ENCODE data around the gene NANOS1.
A peak's percentile ranks its signal among the peaks of the same experiment; 100 is the strongest.
"Not testable (repeated sequence)": the region's sequence is repeated elsewhere in the genome, so short reads cannot be mapped to it uniquely, and the experiment has no call there.

The NANOS1 gene

GRCh38 chr10:119006451-119007210 is 22.9 kb upstream of the NANOS1 start:
- no peak overlapping the region for H3K4me3 ChIP-seq (ENCODE audit: low read depth, low read length)
- peak; percentile 96 for DNase-seq (ENCODE audit: low read depth)

- DNase-seq (ENCODE audit: low read depth): no peak
- H3K4me3 ChIP-seq (ENCODE audit: low read depth, low read length): no peak overlapping the region
Observed at GRCh38 chr10:119007211-119007574, 22.3 kb upstream of the NANOS1 start.

- DNase-seq (ENCODE audit: low read depth): no peak
- H3K4me3 ChIP-seq (ENCODE audit: low read depth, low read length): no peak overlapping the region
Observed at GRCh38 chr10:119020627-119020946, 8.9 kb upstream of the NANOS1 start.

- H3K4me3 ChIP-seq (ENCODE audit: low read depth, low read length): no peak overlapping the region
- DNase-seq (ENCODE audit: low read depth): no peak
Observed at GRCh38 chr10:119022846-119023552, 6.5 kb upstream of the NANOS1 start.

GRCh38 chr10:119023553-119023868 is 6.0 kb upstream of the NANOS1 start:
- no peak overlapping the region for H3K4me3 ChIP-seq (ENCODE audit: low read depth, low read length)
- no peak for DNase-seq (ENCODE audit: low read depth)

- no peak overlapping the region for H3K4me3 ChIP-seq (ENCODE audit: low read depth, low read length)
- DNase-seq (ENCODE audit: low read depth): no peak
Observed at GRCh38 chr10:119024882-119025281, 4.6 kb upstream of the NANOS1 start.

GRCh38 chr10:119025336-119025735 is 4.2 kb upstream of the NANOS1 start:
- no peak overlapping the region for H3K4me3 ChIP-seq (ENCODE audit: low read depth, low read length)
- DNase-seq (ENCODE audit: low read depth): no peak

GRCh38 chr10:119025776-119026175 is 3.7 kb upstream of the NANOS1 start:
- no peak overlapping the region for H3K4me3 ChIP-seq (ENCODE audit: low read depth, low read length)
- no peak for DNase-seq (ENCODE audit: low read depth)

- H3K4me3 ChIP-seq (ENCODE audit: low read depth, low read length): no peak overlapping the region
- DNase-seq (ENCODE audit: low read depth): no peak
Observed at GRCh38 chr10:119026301-119027110, 3.0 kb upstream of the NANOS1 start.

- DNase-seq (ENCODE audit: low read depth); H3K4me3 ChIP-seq (ENCODE audit: low read depth, low read length): not testable (repeated sequence)
Observed at GRCh38 chr10:119028445-119028899, 1.0 kb upstream of the NANOS1 start.

GRCh38 chr10:119028900-119029612 is 458 bp upstream of the NANOS1 start:
- H3K4me3 ChIP-seq (ENCODE audit: low read depth, low read length): peak overlapping the region; percentile 36
- DNase-seq (ENCODE audit: low read depth): no peak

- peak overlapping the region; percentile 51 for H3K4me3 ChIP-seq (ENCODE audit: low read depth, low read length)
- no peak for DNase-seq (ENCODE audit: low read depth)
Observed at GRCh38 chr10:119030421-119031250, 1.1 kb downstream of the NANOS1 start.

GRCh38 chr10:119031496-119032059 is 2.1 kb downstream of the NANOS1 start:
- H3K4me3 ChIP-seq (ENCODE audit: low read depth, low read length): no peak overlapping the region
- DNase-seq (ENCODE audit: low read depth): no peak

- H3K4me3 ChIP-seq (ENCODE audit: low read depth, low read length): no peak overlapping the region
- DNase-seq (ENCODE audit: low read depth): no peak
Observed at GRCh38 chr10:119039161-119039560, 9.6 kb downstream of the NANOS1 start.

GRCh38 chr10:119041326-119041725 is 11.8 kb downstream of the NANOS1 start:
- no peak overlapping the region for H3K4me3 ChIP-seq (ENCODE audit: low read depth, low read length)
- no peak for DNase-seq (ENCODE audit: low read depth)

- no peak overlapping the region for H3K4me3 ChIP-seq (ENCODE audit: low read depth, low read length)
Observed at GRCh38 chr10:119042169-119042568, 12.7 kb downstream of the NANOS1 start.

GRCh38 chr10:119045561-119045960 is 16.0 kb downstream of the NANOS1 start:
- no peak for DNase-seq (ENCODE audit: low read depth)
- no peak overlapping the region for H3K4me3 ChIP-seq (ENCODE audit: low read depth, low read length)

More at GRCh38 chr10:119042169-119042568, 12.7 kb downstream of the NANOS1 start:
- no peak for DNase-seq (ENCODE audit: low read depth)

GRCh38 chr10:119049361-119049760 is 19.8 kb downstream of the NANOS1 start:
- no peak for DNase-seq (ENCODE audit: low read depth)
- no peak overlapping the region for H3K4me3 ChIP-seq (ENCODE audit: low read depth, low read length)

- no peak overlapping the region for H3K4me3 ChIP-seq (ENCODE audit: low read depth, low read length)
- DNase-seq (ENCODE audit: low read depth): no peak
Observed at GRCh38 chr10:119049777-119050176, 20.3 kb downstream of the NANOS1 start.
